VCaP (cell line): ENCODE data around the gene RBM34.
"Not testable (repeated sequence)": the region's sequence is repeated elsewhere in the genome, so short reads cannot be mapped to it uniquely, and the experiment has no call there.

ENCODE experiments used
- H3K27ac ChIP-seq: fragments of 450-650 bp; 2 replicates; pipeline ENCODE4 v1.5.1; 2017
- CTCF ChIP-seq: fragments of 450-650 bp; conservative IDR thresholded peaks from 2 replicates; pipeline ENCODE4 v1.5.1; 2017; ENCODE audit warnings: mild to moderate bottlenecking, moderate library complexity

Gene RBM34

DNA sequence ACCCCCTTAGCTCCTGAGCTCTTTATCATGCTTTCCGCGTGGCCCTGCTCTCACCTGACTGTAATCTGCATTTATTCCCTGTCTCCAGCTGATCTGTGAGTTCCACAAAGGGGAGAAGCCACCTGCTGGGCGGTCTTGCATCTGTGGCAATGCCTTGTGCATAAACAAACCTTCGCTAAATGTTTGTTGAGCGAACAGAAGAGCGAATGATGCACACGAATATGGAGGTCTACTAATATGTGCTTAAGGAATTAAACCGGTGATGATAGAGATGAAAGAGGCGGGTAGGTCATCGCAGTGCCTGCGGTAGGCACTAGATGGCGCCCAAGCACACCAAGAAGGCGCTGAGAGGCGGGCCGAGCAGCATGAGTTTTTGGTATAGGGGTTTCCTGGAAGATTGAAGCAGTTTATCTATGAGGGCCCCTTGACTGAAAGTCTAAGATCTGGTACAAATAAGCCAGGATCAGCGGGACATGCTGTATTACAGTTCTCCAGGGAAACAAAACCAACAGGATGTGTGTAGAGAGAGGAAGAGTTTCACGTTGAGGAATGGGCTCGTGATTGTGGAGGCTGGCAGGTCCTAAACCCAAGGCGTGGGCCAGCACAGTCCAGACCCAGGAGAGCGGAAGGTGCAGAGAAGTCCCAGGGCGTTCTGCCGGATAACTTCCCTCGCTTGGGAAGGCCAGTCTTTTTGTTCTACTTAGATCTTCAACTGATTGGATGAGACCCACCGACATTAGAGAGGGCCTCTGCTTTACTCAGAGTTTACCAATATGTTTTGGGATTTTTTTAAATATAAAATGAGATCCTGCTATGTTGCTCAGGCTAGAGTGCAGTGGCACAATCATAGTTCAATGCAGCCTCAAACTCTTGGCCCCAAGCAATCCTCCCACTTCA, 67.1 kb downstream of the RBM34 start:
- peak; percentile 95 for TF ChIP-seq CTCF
- peak overlapping the region; percentile 29; the same call in 1 of the 2 replicates for H3K27ac ChIP-seq

- TF ChIP-seq CTCF, result no peak
- H3K27ac ChIP-seq, result peak overlapping the region; percentile 29; the same call in 1 of the 2 replicates
Observed at GRCh38 chr1:235093013-235093695, 67.9 kb downstream of the RBM34 start.

GRCh38 chr1:235092415-235092814, 68.6 kb downstream of the RBM34 start:
- H3K27ac ChIP-seq, result not testable (repeated sequence)

- H3K27ac ChIP-seq, result not testable (repeated sequence)
Observed at GRCh38 chr1:235092045-235092406, 69.0 kb downstream of the RBM34 start.

GRCh38 chr1:235091319-235092044, 69.6 kb downstream of the RBM34 start:
- not testable (repeated sequence) for H3K27ac ChIP-seq

DNA sequence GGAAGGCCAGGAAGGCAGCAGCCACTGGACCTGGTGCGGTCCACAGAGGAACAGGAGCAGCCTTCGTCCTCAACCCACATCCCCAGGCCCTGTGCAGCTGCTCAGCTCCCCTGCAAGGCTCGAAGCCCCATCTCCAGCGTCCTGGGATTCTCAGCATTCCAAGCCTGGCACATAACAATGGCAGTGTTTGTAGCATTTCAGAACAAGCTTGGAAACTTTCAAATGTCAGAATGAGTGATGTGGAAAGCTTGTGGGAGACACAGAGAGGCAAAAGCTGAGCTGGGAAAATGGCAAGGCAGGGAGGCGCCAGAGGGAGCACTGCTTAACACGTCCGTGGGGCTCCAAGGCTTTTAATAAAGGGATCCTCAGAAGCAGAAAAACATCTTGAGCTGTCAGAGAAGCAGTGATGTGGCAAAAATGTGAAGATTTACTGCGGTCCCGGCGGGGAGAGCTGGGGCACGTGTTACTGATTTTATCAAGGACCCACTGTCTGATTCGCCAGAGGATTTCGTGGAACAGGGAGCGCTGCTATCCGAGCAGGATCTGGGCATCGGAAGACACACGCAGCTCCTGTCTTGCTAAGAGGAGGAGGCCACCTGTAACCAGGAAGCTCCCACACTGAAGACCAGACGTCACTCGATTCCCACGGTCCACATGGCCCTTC, 70.5 kb downstream of the RBM34 start:
- TF ChIP-seq CTCF, result no peak
- H3K27ac ChIP-seq, result no peak overlapping the region

DNA sequence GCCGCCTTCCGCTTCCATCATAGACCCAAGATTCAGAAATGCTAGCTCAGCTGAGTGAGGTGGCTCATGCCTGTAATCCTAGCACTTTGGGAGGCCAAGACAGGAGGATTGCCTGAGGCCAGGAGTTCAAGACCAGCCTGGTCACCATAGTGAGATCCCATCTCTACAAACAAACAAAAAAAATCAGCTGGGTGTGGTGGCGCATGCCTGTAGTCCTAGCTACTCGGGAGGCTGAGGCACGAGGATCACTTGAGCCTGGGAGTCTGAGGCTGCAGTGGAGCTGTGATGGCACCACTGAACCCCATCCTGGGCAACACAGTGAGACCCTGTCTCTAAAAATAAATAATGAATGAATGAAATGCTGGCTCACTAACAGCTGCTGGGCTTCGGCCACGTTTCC, 72.1 kb downstream of the RBM34 start:
- H3K27ac ChIP-seq, result no peak overlapping the region
- no peak for TF ChIP-seq CTCF

GRCh38 chr1:235088430-235088829, 72.6 kb downstream of the RBM34 start:
- H3K27ac ChIP-seq, result no peak overlapping the region
- no peak for TF ChIP-seq CTCF
